HUES64 (cell line): Measurements from ENCODE around the gene ASB15.
"Not testable (repeated sequence)": the region's sequence is repeated elsewhere in the genome, so short reads cannot be mapped to it uniquely, and the experiment has no call there.

Experiments
- H3K27ac ChIP-seq: 2 replicates; pipeline ENCODE4 v1.7.0; 2013; ENCODE audit warnings: low read depth, low read length, inconsistent platforms
- H3K27me3 ChIP-seq: 2 replicates; pipeline ENCODE4 v1.6.1; 2013; ENCODE audit warnings: mild to moderate bottlenecking, low read length; ENCODE audit not compliant: insufficient read depth
- H3K36me3 ChIP-seq: 2 replicates; pipeline ENCODE4 v1.6.1; 2013; ENCODE audit warnings: mild to moderate bottlenecking, low read length; ENCODE audit not compliant: insufficient read depth
- H3K4me1 ChIP-seq: 2 replicates; pipeline ENCODE4 v1.6.1; 2013; ENCODE audit warnings: mild to moderate bottlenecking, low read length, moderate library complexity; ENCODE audit not compliant: insufficient read depth
- H3K4me3 ChIP-seq: 2 replicates; pipeline ENCODE4 v1.5.1; 2013; ENCODE audit warnings: mild to moderate bottlenecking, low read length, moderate library complexity
- H3K9ac ChIP-seq: 2 replicates; pipeline ENCODE4 v1.6.1; 2013; ENCODE audit warnings: mild to moderate bottlenecking, low read depth, low read length
- H3K9me3 ChIP-seq: 2 replicates; pipeline ENCODE4 v1.6.1; 2013; ENCODE audit warnings: low read depth, low read length; ENCODE audit not compliant: insufficient read depth
- WGBS: fragments of 150-250, 120-280 bp; methylation state at CpG from one replicate; pipeline ENCODE4 v1.1.7; 2013; ENCODE audit warnings: missing lambda C conversion rate; 5-methylcytosine and 5-hydroxymethylcytosine counted together

The ASB15 gene

GRCh38 chr7:123621707-123622106 lies 20.1 kb downstream of the ASB15 start:
- Histone ChIP-seq H3K27me3 (no peaks in the 10 kb centered on the region), H3K9me3 (no peaks in the 10 kb centered on the region), H3K27ac (no peak overlapping the region), H3K36me3 (no peaks in the 10 kb centered on the region), H3K9ac (no peak overlapping the region), H3K4me1 (no peaks in the 10 kb centered on the region), H3K4me3 (no peak overlapping the region)
- 94% methylated on average over 4 of the region's 4 CpGs for WGBS

- H3K36me3 ChIP-seq: no peaks in the 10 kb centered on the region
- H3K4me1 ChIP-seq: no peaks in the 10 kb centered on the region
- H3K9me3 ChIP-seq: no peaks in the 10 kb centered on the region
- no peaks in the 10 kb centered on the region for H3K27me3 ChIP-seq
- no peak overlapping the region for H3K4me3 ChIP-seq
- no peak overlapping the region for H3K9ac ChIP-seq
- H3K27ac ChIP-seq: no peak overlapping the region
- 90% methylated on average over 6 of the region's 6 CpGs for WGBS
Measured at GRCh38 chr7:123622660-123623386, 21.2 kb downstream of the ASB15 start.

DNA sequence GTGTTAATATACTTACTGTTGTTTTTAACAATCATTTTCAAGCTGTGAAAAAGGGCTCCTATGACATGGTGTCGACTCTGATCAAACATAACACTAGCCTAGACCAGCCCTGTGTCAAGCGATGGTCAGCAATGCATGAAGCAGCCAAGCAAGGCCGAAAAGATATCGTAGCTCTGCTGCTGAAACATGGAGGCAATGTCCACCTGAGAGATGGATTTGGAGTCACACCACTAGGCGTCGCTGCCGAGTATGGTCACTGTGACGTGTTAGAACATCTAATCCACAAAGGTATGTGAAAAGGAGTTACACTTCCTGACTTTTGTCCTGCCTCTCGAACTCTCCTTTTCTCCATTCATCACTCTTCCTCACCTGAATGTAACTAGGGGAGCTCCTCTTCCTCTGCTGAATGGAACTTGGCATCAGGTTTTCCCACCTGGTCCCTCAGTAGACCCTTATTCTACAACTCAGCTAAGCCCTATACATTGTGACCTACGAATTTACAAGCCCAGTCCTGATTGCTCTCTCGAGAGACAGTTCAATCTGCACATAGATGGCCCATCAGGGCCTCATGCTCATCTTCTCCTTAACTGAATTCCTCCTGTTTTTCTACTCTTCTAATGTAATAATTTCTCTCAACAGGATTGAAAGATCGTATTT lies 23.0 kb downstream of the ASB15 start:
- H3K4me3 ChIP-seq: no peak overlapping the region
- no peaks in the 10 kb centered on the region for H3K9me3 ChIP-seq
- no peak overlapping the region for H3K9ac ChIP-seq
- H3K27ac ChIP-seq: no peak overlapping the region
- H3K27me3 ChIP-seq: no peaks in the 10 kb centered on the region
- no peaks in the 10 kb centered on the region for H3K36me3 ChIP-seq
- WGBS: 71% methylated on average over 12 of the region's 12 CpGs
- no peaks in the 10 kb centered on the region for H3K4me1 ChIP-seq

DNA sequence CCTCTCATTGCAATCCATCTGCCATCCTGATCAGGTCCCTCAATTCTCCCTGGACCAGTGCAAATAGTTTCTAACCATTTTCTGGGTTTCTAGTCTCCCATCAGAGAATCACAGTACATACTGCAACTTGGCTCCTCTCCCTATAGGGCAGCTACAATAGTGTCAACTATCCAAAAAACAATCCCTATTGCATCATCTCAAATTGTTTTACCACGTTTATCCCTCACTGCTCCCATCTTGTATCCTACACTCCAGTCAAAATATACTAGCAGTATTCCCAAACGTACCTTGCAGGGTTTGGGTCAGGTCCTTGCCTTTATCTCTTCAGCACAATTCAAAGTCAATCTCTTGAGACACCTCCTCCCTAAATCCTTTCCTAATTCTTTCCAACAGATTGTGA lies 23.6 kb downstream of the ASB15 start:
- H3K4me1 ChIP-seq: no peaks in the 10 kb centered on the region
- no peaks in the 10 kb centered on the region for H3K27me3 ChIP-seq
- WGBS: 84% methylated on average over 2 of the region's 2 CpGs

GRCh38 chr7:123627851-123628250 lies 26.2 kb downstream of the ASB15 start:
- no peak overlapping the region for H3K4me3 ChIP-seq
- no peak overlapping the region for H3K9ac ChIP-seq
- 90% methylated on average over 2 of the region's 2 CpGs for WGBS

More for the DNA sequence above, 23.6 kb downstream of the ASB15 start:
- Histone ChIP-seq H3K9me3 (no peaks in the 10 kb centered on the region), H3K36me3 (no peaks in the 10 kb centered on the region), H3K27ac (no peak overlapping the region), H3K9ac (no peak overlapping the region), H3K4me3 (no peak overlapping the region)

DNA sequence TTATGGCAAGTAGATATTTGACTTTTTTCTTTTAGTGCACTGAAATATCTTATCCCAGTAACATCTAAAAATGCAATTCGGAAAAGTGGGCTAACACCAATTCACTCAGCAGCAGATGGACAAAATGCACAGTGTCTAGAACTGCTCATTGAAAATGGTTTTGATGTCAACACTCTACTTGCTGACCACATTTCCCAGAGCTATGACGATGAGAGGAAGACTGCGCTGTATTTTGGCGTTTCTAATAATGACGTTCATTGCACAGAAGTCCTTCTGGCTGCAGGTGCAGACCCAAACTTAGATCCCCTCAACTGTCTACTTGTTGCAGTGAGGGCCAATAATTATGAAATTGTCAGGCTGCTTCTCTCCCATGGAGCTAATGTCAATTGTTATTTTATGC lies 27.2 kb downstream of the ASB15 start:
- Histone ChIP-seq H3K36me3 (no peaks in the 10 kb centered on the region), H3K9me3 (no peaks in the 10 kb centered on the region), H3K27ac (no peak overlapping the region), H3K4me1 (no peaks in the 10 kb centered on the region), H3K9ac (no peak overlapping the region), H3K27me3 (no peaks in the 10 kb centered on the region), H3K4me3 (no peak overlapping the region)
- WGBS: 98% methylated on average over 5 of the region's 5 CpGs

More at GRCh38 chr7:123627851-123628250, 26.2 kb downstream of the ASB15 start:
- Histone ChIP-seq H3K36me3 (no peaks in the 10 kb centered on the region), H3K4me1 (no peaks in the 10 kb centered on the region), H3K27ac (no peak overlapping the region), H3K27me3 (no peaks in the 10 kb centered on the region), H3K9me3 (no peaks in the 10 kb centered on the region)

GRCh38 chr7:123629281-123629680 lies 27.7 kb downstream of the ASB15 start:
- no CpG with 5 or more reads among the region's 1 CpG for WGBS
- Histone ChIP-seq H3K4me3 (no peak overlapping the region), H3K27me3 (no peaks in the 10 kb centered on the region), H3K9me3 (no peaks in the 10 kb centered on the region), H3K4me1 (no peaks in the 10 kb centered on the region), H3K27ac (no peak overlapping the region), H3K9ac (no peak overlapping the region), H3K36me3 (no peaks in the 10 kb centered on the region)

DNA sequence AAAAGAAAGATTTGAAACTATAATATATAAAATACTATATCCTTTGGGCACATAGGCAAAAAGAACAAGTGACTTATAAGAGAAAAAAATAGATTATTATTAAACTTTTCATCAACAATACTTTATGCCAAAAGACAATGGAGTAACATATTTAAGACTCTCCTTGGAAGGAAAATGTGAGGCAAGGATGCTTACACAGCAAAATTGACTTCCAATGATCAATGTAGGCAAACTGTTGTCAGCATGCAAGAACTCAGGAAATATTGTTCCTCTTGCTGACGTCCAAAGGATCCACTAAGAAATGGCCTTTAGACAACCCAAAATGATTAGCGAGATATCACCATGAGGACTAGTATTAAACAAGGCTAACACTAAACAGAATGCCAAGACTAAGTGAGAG lies 31.2 kb downstream of the ASB15 start:
- 89% methylated on average over 2 of the region's 2 CpGs for WGBS
- H3K9ac ChIP-seq: no peak overlapping the region
- H3K27me3 ChIP-seq: no peaks in the 10 kb centered on the region
- H3K4me3 ChIP-seq: no peak overlapping the region
- no peaks in the 10 kb centered on the region for H3K9me3 ChIP-seq
- H3K36me3 ChIP-seq: no peaks in the 10 kb centered on the region
- no peak overlapping the region for H3K27ac ChIP-seq
- peaks cover 5% of the 10 kb centered on the region; the same call in 1 of the 2 replicates for H3K4me1 ChIP-seq

GRCh38 chr7:123633553-123633952 lies 31.9 kb downstream of the ASB15 start:
- peaks cover 5% of the 10 kb centered on the region; the same call in 1 of the 2 replicates for H3K4me1 ChIP-seq
- no peak overlapping the region for H3K4me3 ChIP-seq
- no peaks in the 10 kb centered on the region for H3K36me3 ChIP-seq
- no peaks in the 10 kb centered on the region for H3K27me3 ChIP-seq
- no peak overlapping the region for H3K9ac ChIP-seq
- H3K9me3 ChIP-seq: no peaks in the 10 kb centered on the region
- 93% methylated on average over 7 of the region's 7 CpGs for WGBS
- no peak overlapping the region for H3K27ac ChIP-seq

- not testable (repeated sequence) for H3K27me3 ChIP-seq, H3K27ac ChIP-seq, H3K4me1 ChIP-seq, H3K9me3 ChIP-seq, H3K9ac ChIP-seq, H3K36me3 ChIP-seq, H3K4me3 ChIP-seq
- WGBS: 100% methylated on average over 1 of the region's 2 CpGs
Measured at GRCh38 chr7:123634011-123634573, 32.5 kb downstream of the ASB15 start.

- Histone ChIP-seq H3K27ac (no peak overlapping the region), H3K9ac (no peak overlapping the region), H3K4me1 (peaks cover 5% of the 10 kb centered on the region; the same call in 1 of the 2 replicates), H3K27me3 (no peaks in the 10 kb centered on the region), H3K36me3 (no peaks in the 10 kb centered on the region), H3K9me3 (0 out of 2 replicates have a peak, but pooled peaks cover 2% of the 10 kb centered on the region), H3K4me3 (no peak overlapping the region)
- 68% methylated on average over 4 of the region's 4 CpGs for WGBS
Measured at GRCh38 chr7:123635551-123636359, 34.1 kb downstream of the ASB15 start.
